Ishikawa (cell line): ENCODE results near the gene EML6.

ENCODE experiments used
- CEBPB ChIP-seq: IDR thresholded peaks from 2 replicates; pipeline ENCODE4 v1.6.1; 2012
- CREB1 ChIP-seq: IDR thresholded peaks from 2 replicates; pipeline ENCODE4 v1.6.1; 2012; ENCODE audit warnings: low read depth
- EGR1 ChIP-seq: IDR thresholded peaks from 2 replicates; pipeline ENCODE4 v1.6.1; 2012
- EP300 ChIP-seq: IDR thresholded peaks from 2 replicates; pipeline ENCODE4 v1.6.1; 2012; ENCODE audit warnings: borderline replicate concordance
- FOXM1 ChIP-seq: IDR thresholded peaks from 2 replicates; pipeline ENCODE4 v1.6.1; 2012; ENCODE audit warnings: low read depth, borderline replicate concordance
- NFIC ChIP-seq: IDR thresholded peaks from 2 replicates; pipeline ENCODE4 v1.6.1; 2012
- RAD21 ChIP-seq: IDR thresholded peaks from 2 replicates; pipeline ENCODE4 v1.6.1; 2012; ENCODE audit warnings: low read depth
- TAF1 ChIP-seq: IDR thresholded peaks from 2 replicates; pipeline ENCODE4 v1.6.1; 2012; ENCODE audit warnings: low read depth, mild to moderate bottlenecking
- TCF12 ChIP-seq: IDR thresholded peaks from 2 replicates; pipeline ENCODE4 v1.6.1; 2012; ENCODE audit warnings: low read depth
- TEAD4 ChIP-seq: IDR thresholded peaks from 2 replicates; pipeline ENCODE4 v1.6.1; 2012
- YY1 ChIP-seq: IDR thresholded peaks from 2 replicates; pipeline ENCODE4 v1.6.1; 2012; ENCODE audit warnings: low read depth
- ZBTB7A ChIP-seq: IDR thresholded peaks from 2 replicates; pipeline ENCODE4 v1.6.1; 2012; ENCODE audit warnings: low read depth
- TF ChIP-seq, protein P1 (sequence below): IDR thresholded peaks from 2 replicates; pipeline ENCODE4 v1.6.1; 2012
- TF ChIP-seq, protein P2 (sequence below): IDR thresholded peaks from 2 replicates; pipeline ENCODE4 v1.6.1; 2012; ENCODE audit warnings: low read depth, mild to moderate bottlenecking

DNA sequence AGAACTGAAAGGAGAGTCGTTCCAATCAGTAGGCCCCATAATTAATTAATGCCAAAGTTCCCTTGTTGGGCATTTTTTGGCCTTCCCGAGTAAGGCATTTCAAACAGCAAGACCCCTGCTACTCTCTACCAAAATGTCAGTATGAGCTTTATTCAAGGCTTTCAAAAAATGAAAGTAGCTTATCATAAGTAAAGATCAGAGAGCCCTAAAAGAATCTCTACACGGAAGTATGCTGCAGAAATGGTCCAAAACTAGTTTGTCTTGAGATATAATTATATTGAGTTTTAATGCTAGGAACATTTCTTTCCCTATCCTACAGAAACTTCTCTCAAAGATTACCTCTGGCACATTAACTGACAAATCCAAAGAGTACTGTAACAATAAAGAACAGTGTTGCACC lies 282.8 kb downstream of the EML6 start:
- TF ChIP-seq EP300 = no peak
- TF ChIP-seq CEBPB = no peak
- TF ChIP-seq, protein P1, sequence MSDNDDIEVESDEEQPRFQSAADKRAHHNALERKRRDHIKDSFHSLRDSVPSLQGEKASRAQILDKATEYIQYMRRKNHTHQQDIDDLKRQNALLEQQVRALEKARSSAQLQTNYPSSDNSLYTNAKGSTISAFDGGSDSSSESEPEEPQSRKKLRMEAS = no peak
- TF ChIP-seq RAD21 = no peak
- TF ChIP-seq ZBTB7A = no peak
- TF ChIP-seq YY1 = no peak
- no peak for TF ChIP-seq TEAD4
- TF ChIP-seq, protein P2, sequence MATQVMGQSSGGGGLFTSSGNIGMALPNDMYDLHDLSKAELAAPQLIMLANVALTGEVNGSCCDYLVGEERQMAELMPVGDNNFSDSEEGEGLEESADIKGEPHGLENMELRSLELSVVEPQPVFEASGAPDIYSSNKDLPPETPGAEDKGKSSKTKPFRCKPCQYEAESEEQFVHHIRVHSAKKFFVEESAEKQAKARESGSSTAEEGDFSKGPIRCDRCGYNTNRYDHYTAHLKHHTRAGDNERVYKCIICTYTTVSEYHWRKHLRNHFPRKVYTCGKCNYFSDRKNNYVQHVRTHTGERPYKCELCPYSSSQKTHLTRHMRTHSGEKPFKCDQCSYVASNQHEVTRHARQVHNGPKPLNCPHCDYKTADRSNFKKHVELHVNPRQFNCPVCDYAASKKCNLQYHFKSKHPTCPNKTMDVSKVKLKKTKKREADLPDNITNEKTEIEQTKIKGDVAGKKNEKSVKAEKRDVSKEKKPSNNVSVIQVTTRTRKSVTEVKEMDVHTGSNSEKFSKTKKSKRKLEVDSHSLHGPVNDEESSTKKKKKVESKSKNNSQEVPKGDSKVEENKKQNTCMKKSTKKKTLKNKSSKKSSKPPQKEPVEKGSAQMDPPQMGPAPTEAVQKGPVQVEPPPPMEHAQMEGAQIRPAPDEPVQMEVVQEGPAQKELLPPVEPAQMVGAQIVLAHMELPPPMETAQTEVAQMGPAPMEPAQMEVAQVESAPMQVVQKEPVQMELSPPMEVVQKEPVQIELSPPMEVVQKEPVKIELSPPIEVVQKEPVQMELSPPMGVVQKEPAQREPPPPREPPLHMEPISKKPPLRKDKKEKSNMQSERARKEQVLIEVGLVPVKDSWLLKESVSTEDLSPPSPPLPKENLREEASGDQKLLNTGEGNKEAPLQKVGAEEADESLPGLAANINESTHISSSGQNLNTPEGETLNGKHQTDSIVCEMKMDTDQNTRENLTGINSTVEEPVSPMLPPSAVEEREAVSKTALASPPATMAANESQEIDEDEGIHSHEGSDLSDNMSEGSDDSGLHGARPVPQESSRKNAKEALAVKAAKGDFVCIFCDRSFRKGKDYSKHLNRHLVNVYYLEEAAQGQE = no peak
- no peak for TF ChIP-seq TAF1
- no peak for TF ChIP-seq TCF12
- no peak for TF ChIP-seq EGR1
- TF ChIP-seq FOXM1 = no peak
- no peak for TF ChIP-seq CREB1
- no peak for TF ChIP-seq NFIC
